Mononuclear cell (primary cell): ENCODE measurements around the gene INKA2. TPM values are rescaled to one million over a fixed set of nuclear protein-coding genes. Genes with fewer than 3 reads are reported as not detected.
"Not testable (repeated sequence)": the region's sequence is repeated elsewhere in the genome, so short reads cannot be mapped to it uniquely, and the experiment has no call there.

ENCODE experiments used
- H3K27me3 ChIP-seq: 2 replicates; pipeline ENCODE4 v1.6.0; 2011; ENCODE audit warnings: low read length, control low read depth; ENCODE audit not compliant: insufficient read depth
- H3K4me1 ChIP-seq: 2 replicates; pipeline ENCODE4 v1.5.1; 2011; ENCODE audit warnings: mild to moderate bottlenecking, low read length, control low read depth; ENCODE audit not compliant: insufficient read depth
- H3K4me3 ChIP-seq: 2 replicates; pipeline ENCODE4 v1.5.1; 2011; ENCODE audit warnings: mild to moderate bottlenecking, low read length, moderate library complexity
- H3K9me3 ChIP-seq: 2 replicates; pipeline ENCODE4 v1.5.1; 2011; ENCODE audit warnings: low read depth, mild to moderate bottlenecking, control low read depth, low read length
- total RNA-seq: library from RNA; depleted of rRNA; stranded (reverse); fragments of >200 nt; gene quantifications from one replicate; pipeline ENCODE4 v1.2.3, GENCODE V29; 2012

INKA2 gene
- total RNA-seq, 1 donor: 1.2 TPM

- not testable (repeated sequence) for H3K4me3 ChIP-seq, H3K9me3 ChIP-seq
- Histone ChIP-seq H3K27me3 (peaks cover 42% of the 10 kb centered on the region), H3K4me1 (peaks cover 33% of the 10 kb centered on the region)
Measured at GRCh38 chr1:111742292-111742691, 3.1 kb upstream of the INKA2 start.

DNA sequence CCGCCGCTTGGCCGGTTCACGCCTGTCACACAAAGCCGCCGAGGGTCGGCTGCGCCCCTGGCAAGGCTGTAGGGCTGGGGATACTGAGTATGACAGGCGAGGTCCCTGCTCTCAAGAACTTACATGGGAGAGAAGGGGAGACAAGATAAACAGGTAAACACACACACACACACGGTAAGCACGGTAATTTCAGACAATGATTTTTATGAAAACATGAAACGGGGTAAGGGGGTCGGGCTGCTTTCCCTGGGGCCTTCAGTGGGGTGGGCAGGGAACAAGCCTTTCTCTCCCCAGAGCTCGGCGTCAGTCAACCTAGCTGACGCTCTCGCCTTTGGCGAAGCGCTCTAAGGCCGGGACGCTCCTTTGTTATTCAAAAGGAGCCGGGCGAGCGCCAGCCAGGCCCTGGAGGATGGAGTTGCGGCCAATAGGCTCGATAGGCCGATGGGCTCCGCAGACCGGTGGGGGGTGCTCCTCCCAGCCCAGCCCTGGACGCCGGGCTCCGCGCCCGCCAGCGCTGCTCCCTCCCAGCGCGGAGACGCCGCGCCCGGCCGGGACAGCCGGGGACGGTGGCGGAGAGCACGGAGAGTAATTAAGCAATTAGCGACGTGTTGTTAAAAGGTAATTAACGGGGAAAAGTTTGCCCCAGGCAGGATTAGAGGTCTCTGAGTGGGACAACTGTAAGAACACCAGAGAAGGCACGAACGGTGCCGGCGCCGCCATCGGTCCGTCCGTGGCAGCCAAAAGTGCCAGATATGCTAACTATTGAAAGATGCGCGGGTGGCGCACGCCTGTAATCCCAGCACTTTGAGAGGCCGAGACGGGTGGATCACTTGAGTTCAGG lies 950 bp upstream of the INKA2 start:
- Histone ChIP-seq H3K4me1 (peaks cover 42% of the 10 kb centered on the region), H3K27me3 (peaks cover 47% of the 10 kb centered on the region), H3K9me3 (no peaks in the 10 kb centered on the region), H3K4me3 (peak overlapping the region; percentile 61)

- Histone ChIP-seq H3K9me3 (no peaks in the 10 kb centered on the region), H3K4me1 (peaks cover 56% of the 10 kb centered on the region), H3K4me3 (peak overlapping the region; percentile 61), H3K27me3 (peaks cover 47% of the 10 kb centered on the region)
Measured at GRCh38 chr1:111738436-111739193, 580 bp downstream of the INKA2 start.

DNA sequence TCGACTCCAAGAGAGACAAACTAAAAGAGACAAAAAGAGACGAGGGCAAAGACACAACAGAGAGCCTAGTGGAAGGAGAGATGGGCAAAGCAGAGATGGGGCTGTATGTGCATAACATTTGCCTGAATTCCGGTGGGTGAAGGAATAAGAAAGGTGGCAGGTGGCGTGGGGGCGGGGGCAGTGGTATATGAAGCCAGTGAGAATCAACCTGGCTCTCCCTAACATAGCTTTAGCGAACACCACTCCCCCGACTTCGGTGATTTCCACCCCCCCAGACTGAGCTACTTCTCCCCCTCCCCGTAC lies 1.1 kb downstream of the INKA2 start:
- peaks cover 42% of the 10 kb centered on the region for H3K27me3 ChIP-seq
- peaks cover 61% of the 10 kb centered on the region for H3K4me1 ChIP-seq
- no peaks in the 10 kb centered on the region for H3K9me3 ChIP-seq
- peak overlapping the region; percentile 61 for H3K4me3 ChIP-seq

GRCh38 chr1:111737216-111738132 lies 1.7 kb downstream of the INKA2 start:
- Histone ChIP-seq H3K4me1 (peaks cover 67% of the 10 kb centered on the region), H3K9me3 (no peaks in the 10 kb centered on the region), H3K4me3 (peak overlapping the region; percentile 61), H3K27me3 (peaks cover 37% of the 10 kb centered on the region)

GRCh38 chr1:111736548-111737215 lies 2.5 kb downstream of the INKA2 start:
- H3K4me3 ChIP-seq: no peak overlapping the region
- no peaks in the 10 kb centered on the region for H3K9me3 ChIP-seq
- H3K4me1 ChIP-seq: peaks cover 71% of the 10 kb centered on the region
- peaks cover 30% of the 10 kb centered on the region for H3K27me3 ChIP-seq

GRCh38 chr1:111735858-111736544 lies 3.2 kb downstream of the INKA2 start:
- Histone ChIP-seq H3K9me3 (no peaks in the 10 kb centered on the region), H3K4me1 (peaks cover 71% of the 10 kb centered on the region), H3K27me3 (peaks cover 23% of the 10 kb centered on the region), H3K4me3 (no peak overlapping the region)

GRCh38 chr1:111735321-111735720 lies 3.9 kb downstream of the INKA2 start:
- Histone ChIP-seq H3K27me3 (peaks cover 18% of the 10 kb centered on the region), H3K4me3 (no peak overlapping the region), H3K4me1 (peaks cover 65% of the 10 kb centered on the region), H3K9me3 (no peaks in the 10 kb centered on the region)

GRCh38 chr1:111734856-111735255 lies 4.3 kb downstream of the INKA2 start:
- Histone ChIP-seq H3K4me1 (peaks cover 60% of the 10 kb centered on the region), H3K27me3 (peaks cover 13% of the 10 kb centered on the region), H3K4me3 (no peak overlapping the region), H3K9me3 (no peaks in the 10 kb centered on the region)

DNA sequence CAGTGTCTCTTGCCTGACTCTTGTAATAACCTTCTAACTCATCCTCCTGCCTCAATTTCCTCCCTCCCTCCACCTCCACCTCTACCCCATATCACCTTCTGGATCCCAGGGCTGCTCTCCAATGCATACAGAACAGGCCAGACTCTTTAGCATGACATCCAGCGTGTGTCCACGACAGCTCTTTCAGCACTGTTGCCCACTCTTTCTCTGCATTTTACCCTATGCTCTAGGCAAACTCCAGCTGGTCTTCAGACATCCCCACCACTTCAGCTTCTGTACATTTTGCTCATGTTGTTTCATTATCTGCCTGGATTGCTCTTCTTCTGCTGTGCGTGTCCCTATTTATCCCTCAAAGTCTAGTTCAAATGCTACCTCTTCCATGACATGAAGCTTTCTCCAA lies 4.8 kb downstream of the INKA2 start:
- Histone ChIP-seq H3K9me3 (no peaks in the 10 kb centered on the region), H3K4me1 (peaks cover 56% of the 10 kb centered on the region), H3K27me3 (peaks cover 11% of the 10 kb centered on the region), H3K4me3 (no peak overlapping the region)

GRCh38 chr1:111733992-111734341 lies 5.2 kb downstream of the INKA2 start:
- Histone ChIP-seq H3K27me3 (peaks cover 11% of the 10 kb centered on the region), H3K9me3 (no peaks in the 10 kb centered on the region), H3K4me1 (peaks cover 54% of the 10 kb centered on the region), H3K4me3 (no peak overlapping the region)

DNA sequence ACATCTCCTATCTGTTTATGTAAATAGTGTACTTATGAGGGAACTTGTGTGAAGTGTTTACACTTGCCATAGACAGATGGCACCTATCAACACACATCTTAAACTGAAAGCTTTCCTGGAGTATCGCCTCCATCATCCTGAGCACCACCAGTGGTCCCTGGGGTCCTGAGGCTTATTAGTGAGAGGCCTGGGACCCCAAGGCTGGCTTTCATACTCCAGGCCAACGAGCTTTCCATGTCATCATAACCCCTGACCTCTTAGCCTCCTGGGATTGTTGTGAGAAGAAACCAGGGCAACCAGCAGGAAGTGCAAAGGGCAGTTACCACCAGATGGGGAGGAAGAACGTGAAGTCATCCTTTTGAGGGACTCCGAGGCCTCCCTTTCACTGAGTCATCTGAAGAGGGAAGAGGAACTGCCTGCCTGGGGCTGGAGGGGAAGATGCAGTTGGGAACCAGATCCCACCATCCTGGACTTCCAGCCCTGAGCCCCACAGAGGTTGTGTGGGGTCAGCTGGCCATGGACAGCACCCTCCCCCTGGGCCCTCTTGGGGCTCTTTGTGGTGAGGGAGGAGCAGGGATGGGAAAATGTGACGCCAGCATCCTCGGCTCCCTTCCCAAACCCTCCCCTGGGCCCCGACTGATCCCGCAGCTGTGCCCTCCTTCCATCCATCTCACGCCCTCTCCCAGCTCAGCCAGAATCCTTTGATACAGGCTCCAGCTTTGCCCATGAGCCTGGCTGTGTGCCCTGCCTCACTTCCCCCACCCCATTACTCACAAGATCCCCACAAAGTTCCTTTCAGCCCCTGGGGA lies 5.8 kb downstream of the INKA2 start:
- H3K4me3 ChIP-seq: no peak overlapping the region
- no peaks in the 10 kb centered on the region for H3K9me3 ChIP-seq
- H3K27me3 ChIP-seq: peaks cover 11% of the 10 kb centered on the region
- peaks cover 49% of the 10 kb centered on the region for H3K4me1 ChIP-seq

GRCh38 chr1:111732718-111733117 lies 6.5 kb downstream of the INKA2 start:
- Histone ChIP-seq H3K4me1 (peaks cover 42% of the 10 kb centered on the region), H3K9me3 (no peaks in the 10 kb centered on the region), H3K27me3 (peaks cover 7% of the 10 kb centered on the region), H3K4me3 (no peak overlapping the region)
